GM23338 (cell line): Measurements from ENCODE around the gene COL26A1.

ENCODE experiments used
- CREB1 ChIP-seq: fragments of 250-450 bp; sonication (Bioruptor Pico); IDR thresholded peaks from 2 replicates; pipeline ENCODE4 v1.5.0; 2020; ENCODE audit warnings: low read depth, mild to moderate bottlenecking, moderate library complexity
- JUNB ChIP-seq: IDR thresholded peaks from one replicate; pipeline ENCODE4 v1.6.1; 2016; ENCODE audit warnings: antibody characterized with exemption; ENCODE audit not compliant: unreplicated experiment
- TF ChIP-seq, protein P1 (sequence below), 2 experiments: fragments of 200-600 bp in 1 of 2; sonication (generic) in 1 of 2; conservative IDR thresholded peaks; 2 replicates each; pipeline versions ENCODE4 v1.5.1 to v1.6.1; 2016 to 2017; ENCODE audit warnings: antibody characterized with exemption in 2 of 2, low read depth in 2 of 2, mild to moderate bottlenecking in 2 of 2, moderate library complexity in 1 of 2

- TF ChIP-seq, protein P1, sequence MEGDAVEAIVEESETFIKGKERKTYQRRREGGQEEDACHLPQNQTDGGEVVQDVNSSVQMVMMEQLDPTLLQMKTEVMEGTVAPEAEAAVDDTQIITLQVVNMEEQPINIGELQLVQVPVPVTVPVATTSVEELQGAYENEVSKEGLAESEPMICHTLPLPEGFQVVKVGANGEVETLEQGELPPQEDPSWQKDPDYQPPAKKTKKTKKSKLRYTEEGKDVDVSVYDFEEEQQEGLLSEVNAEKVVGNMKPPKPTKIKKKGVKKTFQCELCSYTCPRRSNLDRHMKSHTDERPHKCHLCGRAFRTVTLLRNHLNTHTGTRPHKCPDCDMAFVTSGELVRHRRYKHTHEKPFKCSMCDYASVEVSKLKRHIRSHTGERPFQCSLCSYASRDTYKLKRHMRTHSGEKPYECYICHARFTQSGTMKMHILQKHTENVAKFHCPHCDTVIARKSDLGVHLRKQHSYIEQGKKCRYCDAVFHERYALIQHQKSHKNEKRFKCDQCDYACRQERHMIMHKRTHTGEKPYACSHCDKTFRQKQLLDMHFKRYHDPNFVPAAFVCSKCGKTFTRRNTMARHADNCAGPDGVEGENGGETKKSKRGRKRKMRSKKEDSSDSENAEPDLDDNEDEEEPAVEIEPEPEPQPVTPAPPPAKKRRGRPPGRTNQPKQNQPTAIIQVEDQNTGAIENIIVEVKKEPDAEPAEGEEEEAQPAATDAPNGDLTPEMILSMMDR (conservative IDR thresholded peaks at IDR 0.05; ENCODE audit: low read depth in 2 of 2) = no peak
- no peak for TF ChIP-seq CREB1
- no peak for TF ChIP-seq JUNB
These were observed 31.2 kb downstream of the COL26A1 start for GRCh38 chr7:101393865-101394264.
